HepG2 (cell line): Measurements from ENCODE around the gene GRID1. TPM values are rescaled to one million over a fixed set of nuclear protein-coding genes. Genes with fewer than 3 reads are reported as not detected.

Source experiments
- ATAC-seq: fragments of 200-7000 bp; cut with Tn5 transposase; 3 replicates; pipeline ENCODE4 v1.9.1; 2020; ENCODE audit warnings: mild to moderate bottlenecking, moderate library complexity
- BruUV-seq: library from RNA; stranded (reverse); fragments of 400-500 nt; replicated peaks from 2 replicates; lab custom pipeline; 2021; lab: Mats Ljungman, UMichigan
- CTCF ChIA-PET: fragments of 300-600 bp; formaldehyde crosslinking; extraction: SDS; loops from one replicate; lab custom pipeline; 2021; ENCODE audit warnings: low total read pairs, inconsistent platforms, low intra/inter-chr PET ratio; lab: Yijun Ruan, JAX
- POLR2A ChIA-PET: fragments of 350-600 bp; sonication (Branson Sonifier 250); formaldehyde crosslinking; loops from one replicate; lab custom pipeline; 2020; ENCODE audit warnings: antibody characterized with exemption, inconsistent platforms; lab: Yijun Ruan, JAX
- DNase-seq: peaks from one replicate; pipeline ENCODE4 v3.0.0-alpha.2; 2015; ENCODE audit warnings: low spot score
- FAIRE-seq: peaks from 3 replicates; lab custom pipeline; 2011; peaks lifted over from hg19 to GRCh38; lab: Jason Lieb, UNC
- H2AFZ ChIP-seq: one replicate; pipeline ENCODE4 v1.6.1; 2011; ENCODE audit warnings: low read length, inconsistent platforms
- H3K27ac ChIP-seq: fragments of 300-600 bp; 3 replicates; pipeline ENCODE4 v1.8.0; 2011; ENCODE audit warnings: mixed run types, mild to moderate bottlenecking, mixed read lengths, low read length, inconsistent platforms; ENCODE audit not compliant: insufficient read depth; ENCODE audit errors: extremely low read length
- H3K27me3 ChIP-seq, 2 experiments: fragments of 200-600 bp in 1 of 2; 2 replicates in 1 of 2; 3 replicates in 1 of 2; pipeline versions ENCODE4 v1.6.0 to v1.8.0; 2011; ENCODE audit warnings: low read length in 2 of 2, mild to moderate bottlenecking in 2 of 2, moderate library complexity in 2 of 2, inconsistent platforms in 1 of 2; ENCODE audit not compliant: insufficient read depth in 2 of 2, control insufficient read depth in 1 of 2
- H3K36me3 ChIP-seq, 2 experiments: fragments of 200-600 bp in 1 of 2; replicated peaks in 1 of 2; 2 replicates in 1 of 2; 3 replicates in 1 of 2; pipeline versions ENCODE4 v1.5.1 to v1.8.0; 2011; ENCODE audit warnings: low read length in 2 of 2, inconsistent platforms in 1 of 2; ENCODE audit not compliant: insufficient read depth in 2 of 2, control insufficient read depth in 1 of 2
- H3K4me1 ChIP-seq: 2 replicates; pipeline ENCODE4 v1.5.1; 2012; ENCODE audit warnings: low read length, inconsistent platforms; ENCODE audit not compliant: insufficient read depth
- H3K4me2 ChIP-seq: 2 replicates; pipeline ENCODE4 v1.6.0; 2011; ENCODE audit warnings: low read depth, low read length, inconsistent platforms
- H3K4me3 ChIP-seq, 3 experiments: fragments of 200-600 bp in 1 of 3; sonication (generic), shearing (Covaris generic) in 1 of 3; replicated peaks in 1 of 3; 2 replicates each; pipeline ENCODE4 v1.5.1; 2011 to 2016; ENCODE audit warnings: low read length in 3 of 3, inconsistent platforms in 2 of 3, low read depth in 2 of 3, mild to moderate bottlenecking in 2 of 3, control low read depth in 1 of 3, mixed read lengths in 1 of 3; ENCODE audit not compliant: insufficient read depth in 1 of 3
- H3K79me2 ChIP-seq: one replicate; pipeline ENCODE4 v1.6.1; 2011; ENCODE audit warnings: low read length, inconsistent platforms; ENCODE audit not compliant: insufficient read depth
- H3K9ac ChIP-seq: 2 replicates; pipeline ENCODE4 v1.6.0; 2011; ENCODE audit warnings: mild to moderate bottlenecking, low read depth, low read length, inconsistent platforms; ENCODE audit not compliant: insufficient read depth
- H3K9me3 ChIP-seq: 2 replicates; pipeline ENCODE4 v1.5.1; 2012; ENCODE audit warnings: mild to moderate bottlenecking, low read length
- H4K20me1 ChIP-seq: 2 replicates; pipeline ENCODE4 v1.6.0; 2011; ENCODE audit warnings: inconsistent platforms, mild to moderate bottlenecking, low read length, moderate library complexity; ENCODE audit not compliant: insufficient read depth
- CENPX ChIP-seq: sonication (generic); formaldehyde crosslinking; IDR thresholded peaks from 2 replicates; pipeline ENCODE4 v1.9.0; 2021; ENCODE audit warnings: mild to moderate bottlenecking, missing genetic modification reagents, moderate library complexity
- DNMT1 ChIP-seq: sonication (generic); formaldehyde crosslinking; IDR thresholded peaks from 2 replicates; pipeline ENCODE4 v1.5.1; 2020; ENCODE audit warnings: mild to moderate bottlenecking, missing genetic modification reagents
- DNMT3B ChIP-seq: conservative IDR thresholded peaks from 2 replicates; pipeline ENCODE4 v1.6.1; 2016; ENCODE audit warnings: missing biosample characterization, control low read depth
- GPBP1L1 ChIP-seq: sonication (generic); formaldehyde crosslinking; IDR thresholded peaks from 2 replicates; pipeline ENCODE4 v1.5.0; 2020; ENCODE audit warnings: mild to moderate bottlenecking, missing genetic modification reagents
- HNF4A ChIP-seq: sonication (generic); formaldehyde crosslinking; IDR thresholded peaks from 2 replicates; pipeline ENCODE4 v1.4.0; 2020; ENCODE audit warnings: missing genetic modification reagents
- ISL2 ChIP-seq: sonication (generic); formaldehyde crosslinking; IDR thresholded peaks from 2 replicates; pipeline ENCODE4 v1.5.0; 2020; ENCODE audit warnings: missing genetic modification reagents
- KDM5A ChIP-seq: fragments of 200-600 bp; sonication (generic); IDR thresholded peaks from 2 replicates; pipeline ENCODE4 v1.7.0; 2018; ENCODE audit warnings: antibody characterized with exemption, mild to moderate bottlenecking, low read length, borderline replicate concordance
- LBX2 ChIP-seq: sonication (generic); formaldehyde crosslinking; IDR thresholded peaks from 2 replicates; pipeline ENCODE4 v1.5.0; 2020; ENCODE audit warnings: missing genetic modification reagents, mild to moderate bottlenecking, borderline replicate concordance
- SKIL ChIP-seq: sonication (generic); formaldehyde crosslinking; IDR thresholded peaks from 2 replicates; pipeline ENCODE4 v1.8.0; 2022; ENCODE audit warnings: missing genetic modification reagents, mild to moderate bottlenecking, moderate library complexity, borderline replicate concordance
- SP2 ChIP-seq: sonication (generic); formaldehyde crosslinking; IDR thresholded peaks from 2 replicates; pipeline ENCODE4 v1.5.1; 2020; ENCODE audit warnings: mild to moderate bottlenecking, missing genetic modification reagents
- SRSF9 ChIP-seq: fragments of 200-400 bp; formaldehyde crosslinking; IDR thresholded peaks from 2 replicates; pipeline ENCODE4 v1.6.1; 2018; ENCODE audit warnings: borderline replicate concordance, mild to moderate bottlenecking, low read depth, low read length; ENCODE audit not compliant: insufficient read depth, poor library complexity, severe bottlenecking
- TFE3 ChIP-seq: IDR thresholded peaks from 2 replicates; pipeline ENCODE4 v1.6.1; 2016
- ZNF44 ChIP-seq: sonication (generic); formaldehyde crosslinking; IDR thresholded peaks from 2 replicates; pipeline ENCODE4 v1.5.1; 2020; ENCODE audit warnings: mild to moderate bottlenecking, missing genetic modification reagents
- ZNF710 ChIP-seq: sonication (generic); formaldehyde crosslinking; IDR thresholded peaks from 2 replicates; pipeline ENCODE4 v1.5.0; 2020; ENCODE audit warnings: mild to moderate bottlenecking, missing genetic modification reagents, borderline replicate concordance
- WGBS: methylation state at CpG from one replicate; pipeline ENCODE4 v1.1.6; 2017; ENCODE audit warnings: low lambda C conversion rate; 5-methylcytosine and 5-hydroxymethylcytosine counted together
- in situ Hi-C: cut with HindIII; loops from 2 replicates; pipeline ENCODE4 v1.10.0; 2017; ENCODE audit warnings: low pct_unique_long_range_greater_than_20kb; ENCODE audit not compliant: extremely low pct_ligation_motif_present
- intact Hi-C: fragments of 100-400 bp; cut with micrococcal nuclease; formaldehyde crosslinking; loops from one replicate; pipeline ENCODE4 v1.10.0; 2022; ENCODE audit not compliant: unreplicated experiment
- polyA plus RNA-seq, 8 experiments: library from polyadenylated mRNA; depleted of rRNA in 3 of 8; stranded (reverse) in 7 of 8; unstranded in 1 of 8; fragments of >200 nt; fragmentation: Illumina TruSeq in 4 of 8; extraction: Trizol in 4 of 8; gene quantifications; 2 replicates each; pipeline versions ENCODE4 v1.2.1 to v1.2.3, GENCODE V29; 2011 to 2016; ENCODE audit warnings: low read depth in 4 of 8, missing spikeins in 1 of 8, mixed read lengths in 1 of 8; ENCODE audit not compliant: insufficient read depth in 1 of 8
- total RNA-seq, 5 experiments: library from RNA; depleted of rRNA; stranded (reverse); fragments of >200 nt; fragmentation: Illumina TruSeq; extraction: Trizol; gene quantifications; 2 replicates each; pipeline ENCODE4 v1.2.3, GENCODE V29; 2016; ENCODE audit warnings: low read depth in 1 of 5

The GRID1 gene
- total and polyA plus RNA-seq, 2 of the 13 experiments (the other 11 are each of a cell fraction or from before 2014, with no cell fraction given): 0.05 TPM; not detected in 1

GRCh38 chr10:86105181-86105580, 261.4 kb downstream of the GRID1 start:
- POLR2A ChIA-PET: no interaction called here

More at GRCh38 chr10:86105181-86105580, 261.4 kb downstream of the GRID1 start:
- intact Hi-C loops: no loop called here
- Histone ChIP-seq H2AFZ (no peak overlapping the region), H3K27me3 (peaks cover 0 to 1% of the 10 kb centered on the region in 2 experiments; a peak in 1 of 5 replicates), H3K9me3 (no peaks in the 10 kb centered on the region), H3K4me1 (no peaks in the 10 kb centered on the region), H3K9ac (no peak overlapping the region), H3K79me2 (no peaks in the 10 kb centered on the region), H3K27ac (no peak overlapping the region), H3K4me3 (no peak overlapping the region), H3K36me3 (no peaks in the 10 kb centered on the region), H4K20me1 (no peaks in the 10 kb centered on the region), H3K4me2 (no peak overlapping the region)
- in situ Hi-C loops: no loop called here
- WGBS: 40% methylated on average over 2 of the region's 4 CpGs
- DNase-seq (no peak), ATAC-seq (no peak), FAIRE-seq (no peak)
- TF ChIP-seq SKIL (CRISPR knock-in tag): no peak
- no peak for TF ChIP-seq DNMT1 (CRISPR knock-in tag)
- TF ChIP-seq SRSF9: no peak
- no peak for TF ChIP-seq DNMT3B
- TF ChIP-seq ZNF44 (CRISPR knock-in tag): no peak
- no peak for TF ChIP-seq GPBP1L1 (CRISPR knock-in tag)
- TF ChIP-seq LBX2 (CRISPR knock-in tag): no peak
- no peak for TF ChIP-seq ZNF710 (CRISPR knock-in tag)
- TF ChIP-seq TFE3 (CRISPR knock-in tag): no peak
- TF ChIP-seq CENPX (CRISPR knock-in tag): no peak
- TF ChIP-seq ISL2 (CRISPR knock-in tag): no peak
- no peak for TF ChIP-seq SP2 (CRISPR knock-in tag)
- no peak for TF ChIP-seq KDM5A
- no peak for TF ChIP-seq HNF4A (CRISPR knock-in tag)
- no TSS peak for BruUV-seq
- CTCF ChIA-PET: no interaction called here
